Cardiac muscle cell (in vitro differentiated cells and primary cell): ENCODE data around the gene STARD3NL. TPM values are rescaled to one million over a fixed set of nuclear protein-coding genes. Genes with fewer than 3 reads are reported as not detected.

Experiments used
- DNase-seq, 2 donors: peaks; one replicate each; pipeline versions ENCODE4 v3.0.0 to v3.0.0-alpha.2; 2010 to 2017; ENCODE audit warnings: low read depth in 1 of 2, low spot score in 1 of 2
- H3K27ac ChIP-seq: fragments of 200-600 bp; sonication (generic); 2 replicates; pipeline ENCODE4 v1.5.1; 2016
- H3K27me3 ChIP-seq: fragments of 200-600 bp; sonication (generic); 2 replicates; pipeline ENCODE4 v1.6.0; 2016; ENCODE audit warnings: control low read depth
- H3K36me3 ChIP-seq: fragments of 200-600 bp; sonication (generic); 2 replicates; pipeline ENCODE4 v1.5.1; 2016; ENCODE audit warnings: control low read depth
- H3K4me1 ChIP-seq: fragments of 200-600 bp; sonication (generic); 2 replicates; pipeline ENCODE4 v1.8.1; 2017; ENCODE audit warnings: low read depth, mild to moderate bottlenecking, mixed run types
- H3K4me3 ChIP-seq: fragments of 200-600 bp; sonication (generic); 2 replicates; pipeline ENCODE4 v1.5.1; 2016; ENCODE audit warnings: mild to moderate bottlenecking
- H3K9me3 ChIP-seq: fragments of 200-600 bp; sonication (generic); 2 replicates; pipeline ENCODE4 v1.5.1; 2017; ENCODE audit warnings: low read depth, mild to moderate bottlenecking, control low read depth
- CTCF ChIP-seq: IDR thresholded peaks from 2 replicates; pipeline ENCODE4 v1.5.1; 2012; ENCODE audit warnings: low read depth, mild to moderate bottlenecking, low read length
- polyA plus RNA-seq: library from polyadenylated mRNA; unstranded; fragments of >200 nt; fragmentation: Nextera tagmentation; extraction: Ambion mirVana; gene quantifications from 2 replicates; pipeline ENCODE4 v1.2.1, GENCODE V29; 2016
- total RNA-seq: library from RNA; depleted of rRNA; stranded (reverse); fragments of >200 nt; gene quantifications from 2 replicates; pipeline ENCODE4 v1.2.3, GENCODE V29; 2016

Gene STARD3NL
- total and polyA plus RNA-seq, 2 experiments from 2014 or later, result 55.4 to 111 TPM

GRCh38 chr7:38199782-38200181, 21.7 kb downstream of the STARD3NL start:
- Histone ChIP-seq H3K4me3 (no peak overlapping the region), H3K27ac (peak overlapping the region; percentile 47), H3K36me3 (no peaks in the 10 kb centered on the region), H3K4me1 (peaks cover 7% of the 10 kb centered on the region), H3K9me3 (no peaks in the 10 kb centered on the region), H3K27me3 (no peaks in the 10 kb centered on the region)
- TF ChIP-seq CTCF, result no peak
- DNase-seq, result no peak

GRCh38 chr7:38206071-38206470, 28.0 kb downstream of the STARD3NL start:
- Histone ChIP-seq H3K9me3 (no peaks in the 10 kb centered on the region), H3K27ac (no peak overlapping the region), H3K36me3 (peaks cover 7% of the 10 kb centered on the region), H3K27me3 (no peaks in the 10 kb centered on the region), H3K4me3 (no peak overlapping the region), H3K4me1 (no peaks in the 10 kb centered on the region)
- no peak for TF ChIP-seq CTCF
- no peak for DNase-seq

- TF ChIP-seq CTCF, result no peak
- no peak overlapping the region for H3K4me3 ChIP-seq
- H3K27me3 ChIP-seq, result no peaks in the 10 kb centered on the region
- no peak for DNase-seq
- H3K4me1 ChIP-seq, result no peaks in the 10 kb centered on the region
- H3K36me3 ChIP-seq, result peaks cover 7% of the 10 kb centered on the region
- H3K27ac ChIP-seq, result no peak overlapping the region
- H3K9me3 ChIP-seq, result no peaks in the 10 kb centered on the region
Measured at GRCh38 chr7:38207843-38208242, 29.8 kb downstream of the STARD3NL start.

GRCh38 chr7:38211486-38211885, 33.4 kb downstream of the STARD3NL start:
- H3K27ac ChIP-seq, result no peak overlapping the region
- no peaks in the 10 kb centered on the region for H3K9me3 ChIP-seq
- peaks cover 7% of the 10 kb centered on the region for H3K36me3 ChIP-seq
- H3K27me3 ChIP-seq, result no peaks in the 10 kb centered on the region
- no peak for TF ChIP-seq CTCF
- H3K4me3 ChIP-seq, result no peak overlapping the region
- H3K4me1 ChIP-seq, result no peaks in the 10 kb centered on the region
- no peak for DNase-seq

- Histone ChIP-seq H3K27ac (no peak overlapping the region), H3K9me3 (no peaks in the 10 kb centered on the region), H3K4me1 (no peaks in the 10 kb centered on the region), H3K27me3 (no peaks in the 10 kb centered on the region), H3K36me3 (peaks cover 8% of the 10 kb centered on the region), H3K4me3 (no peak overlapping the region)
- TF ChIP-seq CTCF, result no peak
- DNase-seq, result peak in 1 of 2 donors; percentile 54
Measured at GRCh38 chr7:38211940-38212339, 33.9 kb downstream of the STARD3NL start.

GRCh38 chr7:38215115-38215514, 37.1 kb downstream of the STARD3NL start:
- peak overlapping the region; percentile 25 for H3K27ac ChIP-seq
- no peaks in the 10 kb centered on the region for H3K9me3 ChIP-seq
- no peak for TF ChIP-seq CTCF
- DNase-seq, result peak in 1 of 2 donors; percentile 25
- H3K36me3 ChIP-seq, result peaks cover 33% of the 10 kb centered on the region
- H3K4me3 ChIP-seq, result no peak overlapping the region
- H3K27me3 ChIP-seq, result no peaks in the 10 kb centered on the region
- no peaks in the 10 kb centered on the region for H3K4me1 ChIP-seq
